Astrocyte of the spinal cord (primary cell): ENCODE data around the gene MYBPC3.

Experiments
- DNase-seq: peaks from one replicate; pipeline ENCODE4 v3.0.0; 2011; ENCODE audit warnings: low read depth, low spot score
- H3K4me3 ChIP-seq: 2 replicates; pipeline ENCODE4 v1.5.1; 2011; ENCODE audit warnings: low read depth, mild to moderate bottlenecking, low read length, moderate library complexity
- CTCF ChIP-seq: IDR thresholded peaks from 2 replicates; pipeline ENCODE4 v1.5.1; 2012; ENCODE audit warnings: low read depth, mild to moderate bottlenecking, low read length, inconsistent platforms
- in situ Hi-C: cut with HindIII; loops from 2 replicates; pipeline ENCODE4 v1.10.0; 2017; ENCODE audit warnings: low sequenced_read_pairs

The MYBPC3 gene

DNA sequence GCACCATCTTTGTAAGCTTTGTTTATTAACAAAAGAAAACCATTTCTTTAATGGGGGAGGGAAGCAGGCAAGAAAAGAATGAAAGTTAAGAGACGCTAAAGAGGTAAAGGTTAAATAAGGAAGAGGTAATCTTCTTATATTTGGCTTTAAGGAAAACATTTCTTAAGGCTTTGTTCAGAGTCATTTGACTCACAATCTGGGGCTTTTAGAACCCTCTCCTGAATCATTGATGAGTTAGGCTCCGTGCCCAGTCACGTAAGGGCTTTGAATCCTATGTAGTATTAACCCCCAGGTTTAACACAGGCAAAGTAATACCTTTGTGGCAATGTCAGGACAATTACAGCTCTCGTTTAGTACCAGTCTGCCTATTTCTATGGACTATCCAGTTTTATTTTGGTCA lies 56.5 kb downstream of the MYBPC3 start:
- in situ Hi-C loops = no loop called here
- DNase-seq = peak; percentile 5
- H3K4me3 ChIP-seq = no peak overlapping the region
- TF ChIP-seq CTCF = no peak

- no peak overlapping the region for H3K4me3 ChIP-seq
- no peak for DNase-seq
- no peak for TF ChIP-seq CTCF
- in situ Hi-C loops = no loop called here
Observed at GRCh38 chr11:47295385-47295784, 57.1 kb downstream of the MYBPC3 start.

DNA sequence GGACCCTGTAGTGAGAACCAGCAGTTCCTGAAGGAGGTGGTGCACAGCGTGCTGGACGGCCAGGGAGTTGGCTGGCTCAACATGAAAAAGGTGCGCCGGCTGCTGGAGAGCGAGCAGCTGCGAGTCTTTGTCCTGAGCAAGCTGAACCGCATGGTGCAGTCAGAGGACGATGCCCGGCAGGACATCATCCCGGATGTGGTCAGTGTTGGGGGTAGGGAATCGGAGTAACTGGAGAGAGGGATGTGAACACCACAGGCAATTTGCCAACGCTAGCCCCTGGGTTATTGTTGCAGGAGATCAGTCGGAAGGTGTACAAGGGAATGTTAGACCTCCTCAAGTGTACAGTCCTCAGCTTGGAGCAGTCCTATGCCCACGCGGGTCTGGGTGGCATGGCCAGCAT lies 62.6 kb downstream of the MYBPC3 start:
- no peak for TF ChIP-seq CTCF
- peak; percentile 43 for DNase-seq
- no peak overlapping the region for H3K4me3 ChIP-seq
- in situ Hi-C loops = no loop called here

DNA sequence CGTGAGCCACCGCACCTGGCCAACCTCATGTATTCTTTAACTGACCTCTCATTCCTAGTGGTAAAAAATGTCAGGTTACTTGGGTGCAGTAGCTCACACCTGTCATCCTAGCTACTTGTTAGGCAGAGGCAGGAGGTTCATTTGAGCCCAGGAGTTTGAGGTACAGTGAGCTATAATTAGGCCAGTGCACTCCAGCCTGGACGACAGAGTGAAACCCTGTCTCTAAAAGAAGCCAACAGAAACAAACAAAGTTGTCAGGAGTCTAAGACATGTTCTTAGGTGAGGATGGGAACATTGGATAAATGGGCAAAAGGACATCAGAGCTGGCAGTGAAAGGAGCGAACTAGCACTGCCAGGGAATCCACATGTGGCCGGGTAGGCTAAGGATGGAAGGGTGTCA lies 64.4 kb downstream of the MYBPC3 start:
- TF ChIP-seq CTCF = no peak
- in situ Hi-C loops = no loop called here
- no peak for DNase-seq
- no peak overlapping the region for H3K4me3 ChIP-seq

DNA sequence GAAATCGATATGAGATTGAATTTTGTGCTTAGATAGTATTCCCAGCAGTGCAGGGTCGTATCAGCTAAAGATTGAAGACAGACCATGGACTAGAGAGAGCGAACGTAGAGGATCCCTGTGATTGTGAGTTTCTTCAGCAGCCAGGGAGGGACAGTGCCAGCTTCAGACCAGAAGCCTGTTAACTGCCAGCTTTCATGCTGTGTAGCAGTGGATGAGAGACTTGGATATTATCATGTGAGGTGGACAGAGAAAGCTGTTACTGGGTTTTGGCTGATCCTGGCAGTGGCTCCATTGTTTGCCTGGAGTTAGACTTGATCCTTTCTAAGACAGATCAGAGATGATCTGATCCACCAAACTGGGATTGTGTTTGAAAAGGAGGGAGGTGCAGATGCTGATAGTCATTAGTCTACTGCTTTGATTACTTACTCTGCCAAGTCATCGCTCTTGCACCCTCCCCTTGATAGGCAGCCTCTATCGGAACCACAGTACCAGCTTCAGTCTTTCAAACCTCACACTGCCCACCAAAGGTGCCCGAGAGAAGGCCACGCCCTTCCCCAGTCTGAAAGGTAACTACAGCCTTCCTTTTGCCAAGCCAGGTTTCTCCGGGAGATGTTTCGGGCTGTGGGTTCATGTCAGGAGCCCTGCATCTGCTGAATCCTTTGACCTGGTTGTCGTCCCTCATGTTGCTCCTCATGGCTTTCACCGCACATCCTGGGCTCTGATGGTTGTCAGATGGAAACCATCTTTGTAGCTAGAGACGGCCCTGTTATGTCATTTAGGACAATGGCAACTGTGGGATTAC lies 66.3 kb downstream of the MYBPC3 start:
- H3K4me3 ChIP-seq = no peak overlapping the region
- no peak for TF ChIP-seq CTCF
- no peak for DNase-seq
- in situ Hi-C loops = no loop called here

DNA sequence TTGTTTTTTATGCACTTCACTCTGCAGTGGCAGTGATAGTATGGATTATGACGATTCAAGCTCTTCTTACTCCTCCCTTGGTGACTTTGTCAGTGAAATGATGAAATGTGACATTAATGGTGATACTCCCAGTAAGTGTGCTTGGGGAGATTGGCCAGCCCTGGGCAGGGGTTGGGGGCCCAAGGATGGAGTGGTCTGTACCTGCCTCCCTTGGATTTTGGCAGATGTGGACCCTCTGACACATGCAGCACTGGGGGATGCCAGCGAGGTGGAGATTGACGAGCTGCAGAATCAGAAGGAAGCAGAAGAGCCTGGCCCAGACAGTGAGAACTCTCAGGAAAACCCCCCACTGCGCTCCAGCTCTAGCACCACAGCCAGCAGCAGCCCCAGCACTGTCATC lies 68.4 kb downstream of the MYBPC3 start:
- no peak for TF ChIP-seq CTCF
- in situ Hi-C loops = no loop called here
- no peak for DNase-seq
- H3K4me3 ChIP-seq = no peak overlapping the region
